Measurements from ENCODE around the gene EMC9. TPM values are rescaled to one million over a fixed set of nuclear protein-coding genes. Genes with fewer than 3 reads are reported as not detected.

Gene EMC9
- total and polyA plus RNA-seq, 2 donors (not counting 1 experiment from before 2014, with no cell fraction given) = 24.7 to 25.9 TPM

GRCh38 chr14:24146978-24147760 lies 5.8 kb upstream of the EMC9 start, which contains the start of gene RNF31:
RNF31 (plus strand) TSS chr14:24147498; CDS start chr14:24147699, 201 bp downstream.
- Histone ChIP-seq H3K4me1 (ENCODE audit: control insufficient read depth in 2 of 2, insufficient read depth in 2 of 2, low read length in 2 of 2) (peaks cover 21 to 35% of the 10 kb centered on the region in 2 donors), H3K79me2 (ENCODE audit: control insufficient read depth, insufficient read depth, low read length) (peaks cover 85% of the 10 kb centered on the region), H3K9ac (ENCODE audit: low read length) (peak within 1 kb of the TSS; percentile 83), H3K27ac (ENCODE audit: low read length in 2 of 2) (peak within 1 kb of the TSS; percentile 77 to 90), H2AFZ (ENCODE audit: insufficient read depth, low read depth, low read length, poor library complexity, severe bottlenecking) (peak within 1 kb of the TSS; percentile 83), H3K4me2 (replicated peaks; ENCODE audit: low read depth, low read length, poor library complexity, severe bottlenecking) (peak within 1 kb of the TSS; percentile 90), H3K27me3 (replicated peaks in 1 of 4; ENCODE audit: control extremely low read depth in 1 of 4, control insufficient read depth in 3 of 4, insufficient read depth in 4 of 4, low read length in 3 of 4) (no peaks in the 10 kb centered on the region), H3K36me3 (replicated peaks in 1 of 2; ENCODE audit: control extremely low read depth in 1 of 2, control insufficient read depth in 1 of 2, extremely low read depth in 1 of 2, insufficient read depth in 2 of 2, low read length in 1 of 2) (peaks cover 2 to 58% of the 10 kb centered on the region in 2 experiments), H4K20me1 (ENCODE audit: control insufficient read depth, insufficient read depth, low read length, poor library complexity, severe bottlenecking) (peaks cover 45% of the 10 kb centered on the region), H3K9me3 (ENCODE audit: control extremely low read depth in 1 of 3, control insufficient read depth in 2 of 3, insufficient read depth in 1 of 3, low read length in 2 of 3) (no peaks in the 10 kb centered on the region), H3K4me3 (ENCODE audit: control extremely low read depth in 1 of 5, extremely low read depth in 1 of 5, insufficient read depth in 1 of 5, low read depth in 2 of 5, low read length in 4 of 5) (peak within 1 kb of the TSS; percentile 83 to 95 (median 94))
- intact Hi-C loops (cut with micrococcal nuclease) = loop anchor here (1.0 to 10.0 kb wide), 13 partner anchors 11 to 1052 kb away; partner anchors contain the start of genes ACIN1, C14orf119, CHMP4A and DCAF11
- WGBS (ENCODE audit: insufficient coverage) = under 1% methylated on average over 55 of the region's 57 CpGs
- H3K4me3 Mint-ChIP-seq = peak within 1 kb of the TSS; percentile 95
- no peaks in the 10 kb centered on the region for H3K9me3 Mint-ChIP-seq (ENCODE audit: insufficient read depth)
- ChIA-PET POLR2A (interaction anchor here (0.6 to 4.1 kb wide), 16 partner anchors 9 to 285 kb away, joined by 3 to 43 read pairs (median 4); partner anchors contain the start of genes CHMP4A, DCAF11, IRF9 and NRL), CTCF (interaction anchor here (0.6 to 6.2 kb wide), 15 partner anchors 11 to 587 kb away, joined by 3 to 62 read pairs (median 5); partner anchors contain the start of genes DCAF11, IRF9, MDP1 and NRL)
- peak within 1 kb of the TSS; percentile 95 for H3K27ac Mint-ChIP-seq
- DNase-seq (peak; percentile 98), ATAC-seq (ENCODE audit: low read depth) (peak; percentile 84)
- H3K27me3 Mint-ChIP-seq = no peaks in the 10 kb centered on the region
- no peak for TF ChIP-seq EZH2 (IDR thresholded peaks at IDR 0.05; ENCODE audit: borderline replicate concordance, insufficient read depth, low read depth, low read length, poor library complexity, severe bottlenecking)
- TF ChIP-seq, protein P1, sequence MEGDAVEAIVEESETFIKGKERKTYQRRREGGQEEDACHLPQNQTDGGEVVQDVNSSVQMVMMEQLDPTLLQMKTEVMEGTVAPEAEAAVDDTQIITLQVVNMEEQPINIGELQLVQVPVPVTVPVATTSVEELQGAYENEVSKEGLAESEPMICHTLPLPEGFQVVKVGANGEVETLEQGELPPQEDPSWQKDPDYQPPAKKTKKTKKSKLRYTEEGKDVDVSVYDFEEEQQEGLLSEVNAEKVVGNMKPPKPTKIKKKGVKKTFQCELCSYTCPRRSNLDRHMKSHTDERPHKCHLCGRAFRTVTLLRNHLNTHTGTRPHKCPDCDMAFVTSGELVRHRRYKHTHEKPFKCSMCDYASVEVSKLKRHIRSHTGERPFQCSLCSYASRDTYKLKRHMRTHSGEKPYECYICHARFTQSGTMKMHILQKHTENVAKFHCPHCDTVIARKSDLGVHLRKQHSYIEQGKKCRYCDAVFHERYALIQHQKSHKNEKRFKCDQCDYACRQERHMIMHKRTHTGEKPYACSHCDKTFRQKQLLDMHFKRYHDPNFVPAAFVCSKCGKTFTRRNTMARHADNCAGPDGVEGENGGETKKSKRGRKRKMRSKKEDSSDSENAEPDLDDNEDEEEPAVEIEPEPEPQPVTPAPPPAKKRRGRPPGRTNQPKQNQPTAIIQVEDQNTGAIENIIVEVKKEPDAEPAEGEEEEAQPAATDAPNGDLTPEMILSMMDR (IDR thresholded peaks at IDR 0.05) = no peak
- peaks cover 50% of the 10 kb centered on the region for H3K4me1 Mint-ChIP-seq
